Stimulated activated naive CD8-positive, alpha-beta T cell treated with anti-CD3 and anti-CD28 coated beads, Interleukin-15, amount 100 ng/mL, for 72 hours (primary cell): ENCODE results near the gene HTR6.
"Not testable (repeated sequence)": the region's sequence is repeated elsewhere in the genome, so short reads cannot be mapped to it uniquely, and the experiment has no call there.

Experiments used
- ATAC-seq: fragments of 150-1000 bp; cut with Tn5 transposase; 2 replicates; pipeline ENCODE4 v1.10.0; 2021; ENCODE audit warnings: mild to moderate bottlenecking, moderate library complexity
- DNase-seq, 2 donors: peaks; one replicate each; pipeline ENCODE4 v3.0.0; 2021 to 2022
- H3K27ac Mint-ChIP-seq, 2 donors: one replicate each; pipeline ENCODE4 v1.8.0; 2022; ENCODE audit warnings: mild to moderate bottlenecking in 2 of 2, mixed read lengths in 2 of 2, moderate library complexity in 2 of 2
- H3K27me3 Mint-ChIP-seq: one replicate; pipeline ENCODE4 v1.8.0; 2022; ENCODE audit warnings: mixed read lengths
- H3K4me1 Mint-ChIP-seq: one replicate; pipeline ENCODE4 v1.8.0; 2022; ENCODE audit warnings: mild to moderate bottlenecking, mixed read lengths
- H3K4me3 Mint-ChIP-seq, 2 donors: one replicate each; pipeline ENCODE4 v1.8.0; 2022; ENCODE audit warnings: mild to moderate bottlenecking in 2 of 2, mixed read lengths in 2 of 2, moderate library complexity in 1 of 2
- H3K9me3 Mint-ChIP-seq, 2 donors: one replicate each; pipeline ENCODE4 v1.8.0; 2022; ENCODE audit warnings: mixed read lengths in 2 of 2

Gene HTR6

GRCh38 chr1:19632211-19632610, 32.5 kb upstream of the HTR6 start:
- Mint-ChIP-seq H3K9me3 (no peaks in the 10 kb centered on the region), H3K27me3 (no peaks in the 10 kb centered on the region), H3K4me1 (no peaks in the 10 kb centered on the region), H3K27ac (no peak overlapping the region), H3K4me3 (no peak overlapping the region)
- no peak for DNase-seq
- ATAC-seq = no peak

- no peaks in the 10 kb centered on the region for H3K9me3 Mint-ChIP-seq
- no peaks in the 10 kb centered on the region for H3K27me3 Mint-ChIP-seq
- no peaks in the 10 kb centered on the region for H3K4me1 Mint-ChIP-seq
- ATAC-seq (no peak), DNase-seq (no peak)
- no peak overlapping the region for H3K4me3 Mint-ChIP-seq
- H3K27ac Mint-ChIP-seq = no peak overlapping the region
Observed at GRCh38 chr1:19633106-19633505, 31.6 kb upstream of the HTR6 start.

GRCh38 chr1:19635064-19635463, 29.6 kb upstream of the HTR6 start:
- ATAC-seq, H3K4me1 Mint-ChIP-seq, H3K9me3 Mint-ChIP-seq, H3K4me3 Mint-ChIP-seq, DNase-seq, H3K27me3 Mint-ChIP-seq: not testable (repeated sequence)
- peak overlapping the region in 1 of 2 donors; percentile 42 for H3K27ac Mint-ChIP-seq

GRCh38 chr1:19635646-19636045, 29.0 kb upstream of the HTR6 start:
- Mint-ChIP-seq H3K9me3 (no peaks in the 10 kb centered on the region), H3K4me3 (no peak overlapping the region), H3K27me3 (no peaks in the 10 kb centered on the region), H3K27ac (no peak overlapping the region), H3K4me1 (no peaks in the 10 kb centered on the region)
- DNase-seq = no peak
- ATAC-seq = no peak

- Mint-ChIP-seq H3K27ac (no peak overlapping the region), H3K9me3 (no peaks in the 10 kb centered on the region), H3K4me1 (no peaks in the 10 kb centered on the region), H3K4me3 (no peak overlapping the region), H3K27me3 (no peaks in the 10 kb centered on the region)
- ATAC-seq (no peak), DNase-seq (no peak)
Observed at GRCh38 chr1:19636065-19636464, 28.6 kb upstream of the HTR6 start.

GRCh38 chr1:19636749-19637148, 27.9 kb upstream of the HTR6 start:
- not testable (repeated sequence) for H3K27me3 Mint-ChIP-seq, H3K4me1 Mint-ChIP-seq, ATAC-seq, H3K9me3 Mint-ChIP-seq, DNase-seq, H3K4me3 Mint-ChIP-seq, H3K27ac Mint-ChIP-seq

GRCh38 chr1:19637606-19638005, 27.1 kb upstream of the HTR6 start:
- DNase-seq = no peak
- H3K4me1 Mint-ChIP-seq = no peaks in the 10 kb centered on the region
- H3K27me3 Mint-ChIP-seq = peaks cover 2% of the 10 kb centered on the region
- H3K27ac Mint-ChIP-seq = no peak overlapping the region
- ATAC-seq = no peak
- H3K9me3 Mint-ChIP-seq = no peaks in the 10 kb centered on the region
- no peak overlapping the region for H3K4me3 Mint-ChIP-seq

GRCh38 chr1:19639228-19639627, 25.4 kb upstream of the HTR6 start:
- not testable (repeated sequence) for H3K27ac Mint-ChIP-seq, H3K9me3 Mint-ChIP-seq, DNase-seq, ATAC-seq, H3K4me3 Mint-ChIP-seq
- Mint-ChIP-seq H3K27me3 (peaks cover 13% of the 10 kb centered on the region), H3K4me1 (peaks cover 11% of the 10 kb centered on the region)

- H3K27ac Mint-ChIP-seq = no peak overlapping the region
- ATAC-seq = no peak
- DNase-seq = no peak
- H3K27me3 Mint-ChIP-seq = peaks cover 13% of the 10 kb centered on the region
- peaks cover 11% of the 10 kb centered on the region for H3K4me1 Mint-ChIP-seq
- H3K4me3 Mint-ChIP-seq = no peak overlapping the region
- H3K9me3 Mint-ChIP-seq = no peaks in the 10 kb centered on the region
Observed at GRCh38 chr1:19639999-19640362, 24.7 kb upstream of the HTR6 start.

- H3K27me3 Mint-ChIP-seq = peaks cover 13% of the 10 kb centered on the region
- ATAC-seq = no peak
- peaks cover 13% of the 10 kb centered on the region for H3K4me1 Mint-ChIP-seq
- H3K27ac Mint-ChIP-seq = no peak overlapping the region
- DNase-seq = no peak
- no peak overlapping the region for H3K4me3 Mint-ChIP-seq
- no peaks in the 10 kb centered on the region for H3K9me3 Mint-ChIP-seq
Observed at GRCh38 chr1:19640363-19641316, 24.0 kb upstream of the HTR6 start.

- no peak for ATAC-seq
- Mint-ChIP-seq H3K27ac (peak overlapping the region in 1 of 2 donors; percentile 91), H3K27me3 (peaks cover 13% of the 10 kb centered on the region), H3K4me1 (peaks cover 38% of the 10 kb centered on the region), H3K9me3 (no peaks in the 10 kb centered on the region), H3K4me3 (peak overlapping the region; percentile 82 to 92)
- DNase-seq = no peak
Observed at GRCh38 chr1:19643121-19643520, 21.6 kb upstream of the HTR6 start.

GRCh38 chr1:19643602-19644394, 20.9 kb upstream of the HTR6 start, which contains the start of gene NBL1:
Gene NBL1 (plus strand): TSS chr1:19644311. CDS start chr1:19655031, 10,720 bp downstream.
- DNase-seq (peak; percentile 78 to 79), ATAC-seq (peak; percentile 91)
- H3K9me3 Mint-ChIP-seq = no peaks in the 10 kb centered on the region
- peaks cover 13% of the 10 kb centered on the region for H3K27me3 Mint-ChIP-seq
- peak within 1 kb of the TSS; percentile 94 to 95 for H3K4me3 Mint-ChIP-seq
- H3K27ac Mint-ChIP-seq = peak within 1 kb of the TSS; percentile 91
- H3K4me1 Mint-ChIP-seq = peaks cover 45% of the 10 kb centered on the region

- peaks cover 13% of the 10 kb centered on the region for H3K27me3 Mint-ChIP-seq
- H3K4me1 Mint-ChIP-seq = peaks cover 48% of the 10 kb centered on the region
- peak overlapping the region; percentile 94 to 95 for H3K4me3 Mint-ChIP-seq
- ATAC-seq (peak; percentile 32), DNase-seq (no peak)
- H3K9me3 Mint-ChIP-seq = no peaks in the 10 kb centered on the region
- no peak overlapping the region for H3K27ac Mint-ChIP-seq
Observed at GRCh38 chr1:19644395-19644680, 20.3 kb upstream of the HTR6 start.

- ATAC-seq (peak; percentile 64), DNase-seq (peak; percentile 61 to 69)
- Mint-ChIP-seq H3K9me3 (no peaks in the 10 kb centered on the region), H3K4me3 (peak overlapping the region; percentile 94 to 95), H3K27ac (peak overlapping the region; percentile 82 to 91), H3K4me1 (peaks cover 50% of the 10 kb centered on the region), H3K27me3 (peaks cover 13% of the 10 kb centered on the region)
Observed at GRCh38 chr1:19644681-19645410, 19.8 kb upstream of the HTR6 start.

GRCh38 chr1:19645411-19646251, 19.0 kb upstream of the HTR6 start:
- H3K27me3 Mint-ChIP-seq = peaks cover 13% of the 10 kb centered on the region
- H3K4me3 Mint-ChIP-seq = peak overlapping the region; percentile 94 to 95
- H3K9me3 Mint-ChIP-seq = no peaks in the 10 kb centered on the region
- peaks cover 58% of the 10 kb centered on the region for H3K4me1 Mint-ChIP-seq
- H3K27ac Mint-ChIP-seq = no peak overlapping the region
- ATAC-seq = no peak
- no peak for DNase-seq
